ENCODE data around the gene OR2T11.

The OR2T11 gene

GRCh38 chr1:248621770-248622169 is 13.1 kb downstream of the OR2T11 start:
- in situ Hi-C loops (cut with HindIII; ENCODE audit: low sequenced_read_pairs), result no loop called here
- H3K4me3 ChIP-seq (ENCODE audit: low read depth, low read length), result no peak overlapping the region
- DNase-seq (ENCODE audit: low read depth), result no peak
- TF ChIP-seq CTCF (IDR thresholded peaks at IDR 0.05; ENCODE audit: low read depth, low read length, missing control alignments), result no peak

DNA sequence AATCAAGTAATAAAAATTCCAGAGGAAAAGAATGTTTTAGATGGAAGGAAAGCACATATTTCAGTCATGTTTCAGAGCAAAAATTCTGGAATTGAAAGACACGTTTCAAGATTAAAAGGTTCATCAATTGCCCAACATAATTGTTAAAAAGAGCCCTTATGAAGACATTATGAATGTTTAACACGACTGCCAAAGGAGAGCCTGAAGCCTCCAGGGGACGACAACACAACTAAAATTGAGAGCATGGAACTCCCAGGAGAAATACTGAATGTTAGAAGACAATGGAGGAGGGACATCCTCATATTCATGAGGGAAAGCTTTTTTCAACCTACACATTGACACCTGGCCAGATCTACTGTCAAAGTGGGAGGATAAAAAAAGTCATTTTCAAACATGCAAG is 16.0 kb downstream of the OR2T11 start:
- no peak for DNase-seq (ENCODE audit: low read depth)
- peak; percentile 48 for TF ChIP-seq CTCF (IDR thresholded peaks at IDR 0.05; ENCODE audit: low read depth, low read length, missing control alignments)
- H3K4me3 ChIP-seq (ENCODE audit: low read depth, low read length), result no peak overlapping the region
- in situ Hi-C loops (cut with HindIII; ENCODE audit: low sequenced_read_pairs), result no loop called here

DNA sequence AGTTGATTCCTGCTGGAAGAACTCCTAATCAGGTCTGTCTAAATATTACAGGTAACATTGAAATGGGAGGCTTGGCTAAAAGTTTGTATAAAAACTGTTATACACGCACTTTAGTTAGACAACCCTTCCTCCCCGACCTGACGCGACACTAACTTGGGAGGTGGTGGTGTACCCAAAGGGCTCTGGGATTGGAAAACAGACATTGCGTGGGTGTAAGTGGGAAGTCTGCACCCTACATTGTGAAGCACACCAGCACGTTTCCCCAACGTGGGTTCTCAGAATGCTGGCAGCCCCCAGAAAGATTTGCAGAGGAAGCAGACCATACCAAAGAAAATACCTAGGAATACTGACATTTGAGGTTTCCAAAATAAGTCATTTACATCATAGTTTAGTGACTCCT is 16.8 kb downstream of the OR2T11 start:
- no peak for DNase-seq (ENCODE audit: low read depth)
- no peak overlapping the region for H3K4me3 ChIP-seq (ENCODE audit: low read depth, low read length)
- TF ChIP-seq CTCF (IDR thresholded peaks at IDR 0.05; ENCODE audit: low read depth, low read length, missing control alignments), result no peak
- in situ Hi-C loops (cut with HindIII; ENCODE audit: low sequenced_read_pairs), result no loop called here

DNA sequence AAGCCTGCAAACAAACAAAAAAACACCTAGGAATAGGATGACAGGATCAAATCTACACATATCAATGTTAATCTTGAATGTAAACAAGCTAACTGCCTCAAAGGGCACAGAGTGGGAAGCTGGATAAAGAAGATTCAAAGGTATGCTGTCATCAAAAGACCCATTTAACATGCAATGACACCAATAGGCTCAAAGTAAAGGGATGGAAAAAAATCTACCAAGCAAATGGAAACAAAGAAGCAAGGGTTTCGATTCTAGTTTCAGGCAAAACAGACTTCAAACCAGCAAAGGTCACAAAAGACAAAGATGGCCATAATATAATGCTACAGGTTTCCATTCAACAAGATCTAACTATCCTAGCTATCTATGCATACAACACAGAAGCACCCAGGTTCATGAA is 21.1 kb downstream of the OR2T11 start:
- DNase-seq (ENCODE audit: low read depth), result no peak
- TF ChIP-seq CTCF (IDR thresholded peaks at IDR 0.05; ENCODE audit: low read depth, low read length, missing control alignments), result no peak
- in situ Hi-C loops (cut with HindIII; ENCODE audit: low sequenced_read_pairs), result no loop called here
- no peak overlapping the region for H3K4me3 ChIP-seq (ENCODE audit: low read depth, low read length)

- in situ Hi-C loops (cut with HindIII; ENCODE audit: low sequenced_read_pairs), result no loop called here
- H3K4me3 ChIP-seq (ENCODE audit: low read depth, low read length), result no peak overlapping the region
- no peak for TF ChIP-seq CTCF (IDR thresholded peaks at IDR 0.05; ENCODE audit: low read depth, low read length, missing control alignments)
- no peak for DNase-seq (ENCODE audit: low read depth)
Measured at GRCh38 chr1:248611883-248612414, 22.9 kb downstream of the OR2T11 start.

DNA sequence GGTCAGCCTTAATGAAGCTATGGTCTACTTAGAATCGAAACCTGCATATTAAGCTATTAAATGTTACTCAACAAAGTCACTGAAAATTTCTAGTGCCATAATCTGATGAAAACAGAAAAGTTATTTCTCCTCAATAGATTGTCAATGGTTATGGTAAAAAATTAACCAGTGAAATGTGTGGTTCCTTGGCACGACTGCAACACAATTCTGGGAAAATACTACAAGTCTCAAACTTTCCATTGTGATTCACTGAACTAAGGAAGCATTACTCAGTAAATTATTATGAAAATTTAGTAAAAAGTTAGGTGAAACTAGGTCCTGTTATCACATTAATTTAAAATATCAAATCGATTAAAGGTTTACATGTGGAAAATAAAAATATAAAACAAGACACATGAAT is 24.6 kb downstream of the OR2T11 start:
- H3K4me3 ChIP-seq (ENCODE audit: low read depth, low read length), result no peak overlapping the region
- TF ChIP-seq CTCF (IDR thresholded peaks at IDR 0.05; ENCODE audit: low read depth, low read length, missing control alignments), result no peak
- in situ Hi-C loops (cut with HindIII; ENCODE audit: low sequenced_read_pairs), result no loop called here
- DNase-seq (ENCODE audit: low read depth), result no peak

DNA sequence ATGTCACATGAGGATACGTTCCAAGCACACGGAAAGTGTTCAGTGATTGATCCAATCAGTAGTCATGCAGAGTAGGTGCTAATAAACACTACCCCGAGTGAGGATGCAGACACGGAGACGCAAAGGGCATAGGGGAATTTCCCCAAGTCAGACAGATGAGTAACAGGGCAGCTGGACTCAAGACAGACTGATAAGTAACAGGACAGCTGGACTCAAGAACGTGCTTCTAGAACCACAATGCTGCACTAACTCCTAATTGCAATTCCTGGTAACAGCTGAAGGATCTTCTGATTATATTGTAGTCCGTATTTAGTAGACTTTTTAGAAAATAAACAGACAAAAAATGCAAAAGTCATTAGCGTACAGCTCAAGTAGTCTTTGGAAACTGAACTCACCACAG is 35.5 kb downstream of the OR2T11 start:
- no peak for TF ChIP-seq CTCF (IDR thresholded peaks at IDR 0.05; ENCODE audit: low read depth, low read length, missing control alignments)
- no peak for DNase-seq (ENCODE audit: low read depth)
- H3K4me3 ChIP-seq (ENCODE audit: low read depth, low read length), result no peak overlapping the region
- in situ Hi-C loops (cut with HindIII; ENCODE audit: low sequenced_read_pairs), result no loop called here

Data from astrocyte of the cerebellum (primary cell).